HG03558 (cell line): ENCODE results near the gene CD96.
"Not testable (repeated sequence)": the region's sequence is repeated elsewhere in the genome, so short reads cannot be mapped to it uniquely, and the experiment has no call there.

Experiments used
- ATAC-seq: cut with Tn5 transposase; IDR thresholded peaks from one replicate; pipeline ENCODE4 v1.9.1; 2021; ENCODE audit warnings: moderate number of reproducible peaks; ENCODE audit not compliant: unreplicated experiment; ENCODE audit errors: extremely low read depth

The CD96 gene

DNA sequence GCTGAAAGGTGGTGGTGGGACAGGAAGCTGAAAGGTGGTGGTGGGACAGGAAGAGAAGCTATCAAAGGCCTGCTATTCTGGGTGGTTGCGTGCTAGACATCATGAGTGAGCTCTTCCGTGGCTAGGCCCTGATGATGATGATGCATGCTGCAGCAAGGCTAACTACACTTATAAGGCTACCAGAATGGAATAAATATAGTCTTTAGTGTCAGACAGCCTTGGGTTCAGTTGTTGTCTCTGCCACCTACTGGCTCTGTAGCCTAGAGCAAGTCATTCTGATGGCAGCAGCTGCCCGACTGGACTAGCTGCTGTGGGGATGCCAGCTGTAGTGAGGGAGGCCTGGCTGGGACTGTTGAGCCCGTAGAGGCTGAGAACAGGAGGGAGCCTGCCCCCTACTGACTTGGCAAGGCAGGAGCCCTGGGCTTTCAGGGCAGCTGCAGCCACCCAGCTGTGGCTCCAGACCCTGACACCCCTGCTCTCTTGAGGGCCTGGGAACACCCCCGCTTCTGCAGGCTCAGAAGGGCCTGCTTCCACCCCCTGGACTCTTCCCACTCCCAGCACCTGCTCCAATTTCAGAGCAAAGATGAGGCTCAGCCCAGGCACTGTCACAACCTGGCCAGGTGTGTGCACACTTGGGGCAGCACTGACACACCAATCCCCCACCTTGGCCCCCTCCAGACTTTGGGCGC, 74.6 kb downstream of the CD96 start:
- peak; percentile 78 for ATAC-seq

DNA sequence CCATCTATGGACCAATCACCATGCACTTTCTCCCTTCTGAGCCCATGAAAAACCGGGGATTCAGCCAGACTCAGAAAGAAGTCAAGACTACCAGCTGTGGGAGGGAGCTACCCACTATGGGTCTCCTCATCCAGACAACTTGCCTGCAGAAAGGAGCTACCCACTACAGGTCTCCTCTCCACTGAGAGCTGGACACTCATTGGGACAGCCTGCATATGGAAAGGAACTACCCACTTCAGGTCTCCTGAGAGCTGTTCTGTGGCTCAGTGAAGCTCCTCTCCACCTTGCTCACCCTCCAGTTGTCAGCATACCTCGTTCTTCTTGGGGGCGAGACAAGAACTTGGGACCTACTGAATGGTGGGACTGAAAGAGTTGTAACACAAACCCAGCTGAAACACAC, 75.4 kb downstream of the CD96 start:
- ATAC-seq = no peak

DNA sequence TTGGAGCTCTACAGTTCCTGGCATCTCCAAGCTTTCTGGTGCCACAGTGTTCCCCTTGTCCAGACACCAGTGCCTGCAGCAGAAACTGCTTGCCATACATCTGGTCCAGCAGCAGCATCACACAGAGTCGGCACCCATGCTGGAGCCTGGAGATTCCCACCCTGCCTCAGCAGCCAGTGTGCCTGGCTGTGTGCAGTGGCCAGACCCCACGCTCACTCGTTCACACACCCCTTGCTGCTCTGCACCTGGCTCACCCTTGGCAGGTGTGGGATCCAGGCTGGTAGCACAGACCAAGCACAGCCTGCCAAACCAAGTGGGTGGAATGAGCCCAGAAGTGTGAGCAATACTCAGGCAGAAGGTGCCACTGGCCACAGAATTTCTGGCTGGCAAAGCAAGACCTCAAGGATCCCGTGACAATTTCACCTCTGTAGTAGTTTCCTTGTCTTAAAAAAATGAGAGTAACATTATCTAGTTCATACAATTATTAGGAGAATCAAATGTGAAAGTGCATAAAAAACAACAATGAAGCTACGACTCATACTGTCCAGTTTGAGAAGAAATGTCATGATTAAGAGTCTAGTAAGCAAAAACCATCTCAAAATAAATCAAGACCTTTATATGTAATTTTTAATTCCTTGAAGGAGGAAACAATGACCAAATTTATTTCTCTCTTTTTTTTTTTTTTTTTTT, 76.1 kb downstream of the CD96 start:
- no peak for ATAC-seq

DNA sequence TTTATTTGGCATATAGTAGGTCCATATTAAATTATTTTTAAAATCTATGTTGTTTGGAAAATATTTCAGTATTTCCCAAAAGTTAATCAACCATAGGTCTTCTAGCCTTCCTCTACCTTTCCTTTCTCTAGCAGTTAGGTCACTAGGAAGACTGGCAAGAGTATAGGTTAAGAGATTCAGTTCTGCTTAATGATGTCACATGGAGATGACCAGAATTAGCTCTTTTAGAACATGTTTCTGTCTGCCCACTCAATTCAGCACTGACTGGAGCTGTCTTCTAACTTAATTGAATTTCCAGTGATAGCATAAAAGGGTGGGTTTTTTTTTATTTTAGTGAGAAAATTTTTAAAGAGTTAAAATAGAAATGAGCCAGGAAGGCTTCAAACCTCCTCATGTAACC, 76.9 kb downstream of the CD96 start:
- ATAC-seq = no peak

DNA sequence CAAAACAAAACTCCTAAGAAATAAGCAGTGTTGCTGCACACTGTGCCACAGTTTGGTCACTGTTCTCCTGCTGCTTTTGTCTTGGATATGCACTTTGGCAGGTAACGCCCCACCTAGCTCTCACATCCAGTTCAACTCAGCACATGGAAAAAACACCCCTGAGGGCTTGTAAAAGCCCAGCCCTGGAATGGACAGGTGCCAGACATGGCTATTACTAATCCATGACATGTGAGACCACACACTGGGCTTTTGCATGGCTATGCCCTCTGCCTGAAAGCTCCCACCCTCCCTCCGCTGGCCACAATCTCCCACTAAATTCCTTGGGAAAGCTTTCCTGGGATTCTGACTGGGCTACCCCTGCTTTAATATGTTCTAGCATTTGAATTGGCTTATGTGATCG, 77.8 kb downstream of the CD96 start:
- no peak for ATAC-seq

DNA sequence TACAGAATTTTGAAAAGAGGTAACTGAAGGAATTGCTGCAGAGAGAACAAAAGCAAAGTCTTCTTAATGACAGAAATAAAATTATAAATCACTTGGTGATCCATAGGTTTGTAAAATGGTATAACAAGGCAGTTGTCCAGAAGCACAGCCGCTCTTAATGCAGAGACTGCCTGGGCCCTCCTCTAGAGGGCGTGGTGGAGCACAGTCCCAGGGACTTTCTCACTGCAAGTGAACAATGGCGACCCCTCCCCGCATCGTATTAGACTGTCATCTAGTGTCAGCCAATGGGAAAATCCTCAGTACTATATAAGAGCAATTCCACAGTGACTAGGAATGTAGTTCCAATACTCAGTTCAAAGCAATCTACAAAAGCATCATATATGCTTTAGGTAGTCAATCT, 79.5 kb downstream of the CD96 start:
- no peak for ATAC-seq

DNA sequence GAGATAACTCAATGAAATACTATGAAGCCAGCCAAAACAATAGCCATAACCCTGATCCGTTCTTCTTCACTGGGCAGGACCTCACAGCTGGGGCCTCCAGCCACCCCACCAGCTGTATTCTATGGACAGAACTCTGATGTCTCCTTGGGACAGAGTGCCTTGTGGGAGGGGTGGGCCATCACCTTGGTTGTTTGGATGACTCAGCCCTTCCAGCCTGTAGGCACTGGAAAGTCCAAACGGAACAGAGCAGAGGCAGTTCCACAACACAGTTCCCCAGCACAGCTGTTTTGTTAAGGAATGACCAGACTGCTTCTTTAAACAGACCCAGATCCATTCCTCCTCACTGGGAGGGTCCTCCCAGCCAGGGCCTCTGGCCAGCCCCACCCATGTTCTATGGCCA, 85.1 kb downstream of the CD96 start:
- ATAC-seq = no peak

DNA sequence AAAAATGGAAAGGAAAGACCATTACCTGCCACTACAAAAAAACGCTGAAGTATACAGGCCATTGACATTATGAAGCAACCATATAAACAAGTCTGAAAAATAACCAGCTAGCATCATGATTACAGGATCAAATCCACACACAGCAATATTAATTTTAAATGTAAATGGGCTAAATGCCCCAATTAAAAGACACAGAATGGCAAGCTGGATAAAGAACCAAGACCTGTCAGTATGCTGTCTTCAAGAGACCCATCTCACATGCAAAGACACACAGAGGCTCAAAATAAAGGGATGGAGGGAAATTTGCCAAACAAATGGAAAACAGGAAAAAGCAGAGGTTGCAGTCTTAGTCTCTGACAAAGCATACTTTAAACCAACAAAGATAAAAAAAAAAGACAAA, 87.0 kb downstream of the CD96 start:
- not testable (repeated sequence) for ATAC-seq

DNA sequence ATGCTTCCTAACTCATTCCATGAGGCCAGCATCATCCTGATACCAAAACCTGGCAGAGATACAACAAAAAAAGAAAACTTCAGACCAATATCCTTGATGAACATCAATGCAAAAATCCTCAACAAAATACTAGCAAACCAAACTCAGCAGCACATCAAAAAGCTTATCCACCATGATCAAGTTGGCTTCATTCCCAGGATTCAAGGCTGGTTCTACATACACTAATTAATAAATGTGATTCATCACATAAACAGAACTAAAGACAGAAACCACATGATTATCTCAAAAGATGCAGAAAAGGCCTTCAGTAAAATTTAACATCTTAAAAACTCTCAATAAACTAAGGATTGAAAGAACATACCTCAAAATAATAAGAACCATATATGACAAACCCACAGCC, 88.6 kb downstream of the CD96 start:
- not testable (repeated sequence) for ATAC-seq

DNA sequence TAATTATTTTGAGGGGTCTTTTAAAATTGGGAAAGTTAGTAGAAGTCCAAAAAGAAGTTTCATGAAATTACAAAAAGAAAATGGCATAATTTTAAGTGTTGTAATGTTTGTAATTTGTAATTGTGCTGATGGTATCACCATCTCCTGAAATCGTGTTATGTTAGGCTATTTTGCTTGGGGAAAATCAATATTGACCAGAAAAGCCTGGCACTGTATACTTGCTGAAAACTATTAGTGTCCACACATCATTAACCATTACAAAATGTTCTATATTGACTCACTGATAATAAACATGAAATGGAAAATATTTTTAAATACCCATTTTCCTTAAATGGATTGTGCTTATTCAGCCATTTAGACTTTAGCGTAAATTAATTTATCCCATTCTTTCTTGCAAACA, 93.4 kb downstream of the CD96 start:
- no peak for ATAC-seq

DNA sequence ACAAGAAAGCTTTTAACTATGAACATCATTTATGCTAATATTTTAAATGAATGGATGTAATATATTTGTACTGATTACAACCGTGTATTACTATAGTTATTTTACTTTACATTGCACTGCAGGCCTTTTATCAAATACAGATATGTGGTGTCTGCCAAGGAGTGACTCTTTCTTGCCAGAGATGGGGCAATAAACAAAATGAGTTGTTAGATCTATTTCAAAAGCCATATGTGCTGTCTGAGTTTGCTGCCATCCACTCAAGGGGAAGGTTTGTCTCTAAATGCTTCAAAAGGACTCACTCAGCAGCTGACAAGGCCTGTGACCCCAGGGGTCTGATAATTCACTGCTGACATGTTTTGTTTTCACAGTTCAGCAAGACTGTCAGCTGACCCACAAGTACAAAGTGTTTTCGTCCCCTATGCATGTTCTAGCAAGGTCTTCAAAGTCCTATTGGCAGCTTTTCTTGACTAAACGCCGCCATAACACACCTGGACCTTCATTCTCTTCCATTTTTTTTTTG, 94.4 kb downstream of the CD96 start:
- ATAC-seq = no peak

DNA sequence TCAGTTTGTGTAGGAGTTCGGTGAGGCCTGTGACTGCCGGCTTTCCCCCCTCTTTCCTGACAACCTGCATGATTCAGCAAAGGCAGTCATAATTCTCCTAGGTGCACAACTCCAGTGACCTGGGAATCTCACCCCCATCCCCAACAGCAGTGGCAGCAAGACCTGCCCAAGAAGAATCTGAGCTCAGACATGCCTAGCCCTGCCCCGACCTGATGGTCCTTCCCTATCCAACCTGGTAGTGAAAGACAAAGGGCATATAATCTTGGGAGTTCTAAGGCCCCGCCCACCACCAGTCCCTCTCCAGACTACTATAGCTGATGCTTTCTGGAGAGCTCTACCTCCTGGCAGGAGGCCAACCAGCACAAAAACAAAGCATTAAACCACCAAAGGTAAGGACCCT, 97.3 kb downstream of the CD96 start:
- no peak for ATAC-seq

DNA sequence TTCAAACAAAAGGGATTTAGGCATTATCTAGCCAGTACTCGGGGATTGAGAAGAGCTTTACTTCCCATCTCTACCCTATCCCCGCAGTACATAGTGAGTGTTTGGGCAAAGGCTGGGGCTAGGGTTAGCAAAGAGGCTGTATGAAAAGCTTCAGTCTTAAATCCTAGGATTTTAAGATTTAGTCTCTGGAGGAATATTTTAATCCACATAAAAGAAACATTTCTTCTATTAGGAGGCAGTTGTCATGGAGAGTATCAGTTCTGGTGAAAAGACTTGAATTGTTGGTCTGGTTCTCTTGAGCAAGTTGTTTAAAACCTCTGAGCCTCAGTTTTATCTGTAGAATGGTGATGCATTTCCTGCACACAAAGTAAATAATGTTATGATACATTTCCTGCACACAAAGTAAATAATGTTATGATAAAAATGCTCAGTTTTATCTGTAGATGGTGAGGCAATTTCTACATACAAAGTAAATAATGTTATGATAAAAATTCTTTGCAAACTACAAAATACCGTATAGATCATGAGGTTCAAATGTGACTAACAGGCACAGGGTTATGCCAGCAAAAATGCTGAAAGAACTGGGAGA, 107.1 kb downstream of the CD96 start:
- ATAC-seq = no peak

DNA sequence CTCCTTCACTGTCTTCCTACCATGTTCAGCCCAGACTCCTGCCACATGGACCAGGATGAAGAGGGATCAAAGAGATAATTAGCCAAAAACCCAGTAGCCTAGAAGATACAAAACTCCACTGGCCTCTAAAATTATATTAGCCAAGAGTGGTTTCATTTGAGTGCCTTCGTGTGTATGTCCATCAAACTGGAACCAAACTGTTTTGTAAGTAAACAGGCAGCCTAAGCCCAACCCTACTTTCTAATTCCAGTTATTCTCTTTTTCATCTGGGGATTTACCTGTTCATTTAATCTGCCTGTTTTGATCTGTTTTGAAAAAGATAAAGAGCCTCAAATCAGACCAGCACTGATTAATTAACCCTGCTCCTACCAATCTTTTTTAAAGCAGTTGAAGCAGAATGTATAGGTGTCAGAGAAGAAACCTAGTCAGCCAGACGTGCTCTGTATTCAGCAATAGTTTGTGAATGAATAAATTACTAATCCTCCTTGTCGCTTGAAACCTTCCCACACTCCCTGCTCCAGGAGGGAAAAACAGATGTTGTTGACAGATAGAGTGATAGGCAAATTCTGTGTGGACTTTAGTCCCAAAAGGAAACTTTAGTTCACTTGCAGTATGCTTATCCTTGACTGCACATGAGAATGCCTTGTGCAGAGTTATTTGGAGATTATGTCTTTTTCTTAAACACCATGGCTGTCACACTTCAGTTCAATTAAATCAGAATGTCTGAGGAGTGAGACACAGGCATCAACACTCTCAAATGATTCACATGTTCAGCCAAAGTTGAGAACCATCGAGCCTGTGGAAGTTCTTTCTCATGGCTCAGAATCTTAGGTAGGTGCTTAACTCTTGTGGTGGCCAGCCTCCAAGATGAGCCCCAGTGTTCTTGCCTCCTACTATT, 108.6 kb downstream of the CD96 start:
- ATAC-seq = no peak

DNA sequence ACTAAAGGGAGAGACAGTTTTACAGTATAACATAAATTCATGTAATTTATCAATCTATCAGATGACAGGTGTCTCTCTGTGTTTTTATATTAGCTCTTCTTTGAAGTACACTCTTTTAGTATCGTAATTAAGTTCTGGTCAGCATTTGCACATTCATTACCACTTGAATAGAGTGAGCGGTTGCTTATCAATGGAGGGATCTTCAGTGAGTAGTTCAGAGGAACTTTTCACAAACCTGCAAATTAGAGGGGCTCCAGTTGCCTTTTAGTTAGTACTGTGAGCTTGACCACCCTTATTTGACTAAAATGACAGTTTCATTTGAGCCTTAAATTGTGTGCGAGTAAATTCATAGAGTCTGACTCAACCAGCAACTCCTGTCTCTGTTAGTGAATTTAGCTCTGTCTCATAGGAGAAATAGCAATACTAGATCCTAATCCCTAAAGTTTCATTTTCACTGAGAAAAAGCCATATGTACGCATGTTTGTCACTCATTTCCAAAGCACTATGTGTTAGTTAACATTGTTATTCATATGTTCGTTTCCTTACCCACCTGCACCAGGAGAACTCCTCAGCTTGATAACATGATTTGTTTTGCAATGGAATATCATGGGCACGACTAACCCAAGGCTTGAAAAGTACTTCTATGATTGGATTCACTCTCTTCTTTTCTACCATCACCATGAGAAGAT, 110.6 kb downstream of the CD96 start:
- no peak for ATAC-seq

DNA sequence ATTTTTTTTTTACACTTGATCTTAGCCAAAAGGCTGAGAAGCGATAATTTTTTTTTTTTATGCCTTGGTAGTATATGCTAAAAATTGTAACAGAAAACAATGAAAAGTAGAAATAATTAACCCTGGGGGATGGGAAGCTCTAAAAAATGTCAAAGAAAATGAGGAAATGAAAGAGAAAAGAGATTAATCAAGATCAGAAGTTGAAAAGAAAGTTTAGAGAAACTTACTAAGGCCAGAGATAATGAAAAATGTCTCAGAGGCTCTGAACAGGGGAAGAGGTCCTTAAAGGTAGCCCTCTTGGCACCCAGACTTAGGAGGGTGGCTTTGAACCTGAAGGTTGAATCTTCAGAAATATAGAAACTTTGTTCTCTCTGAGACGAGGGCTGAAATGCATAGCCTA, 111.8 kb downstream of the CD96 start:
- ATAC-seq = no peak

DNA sequence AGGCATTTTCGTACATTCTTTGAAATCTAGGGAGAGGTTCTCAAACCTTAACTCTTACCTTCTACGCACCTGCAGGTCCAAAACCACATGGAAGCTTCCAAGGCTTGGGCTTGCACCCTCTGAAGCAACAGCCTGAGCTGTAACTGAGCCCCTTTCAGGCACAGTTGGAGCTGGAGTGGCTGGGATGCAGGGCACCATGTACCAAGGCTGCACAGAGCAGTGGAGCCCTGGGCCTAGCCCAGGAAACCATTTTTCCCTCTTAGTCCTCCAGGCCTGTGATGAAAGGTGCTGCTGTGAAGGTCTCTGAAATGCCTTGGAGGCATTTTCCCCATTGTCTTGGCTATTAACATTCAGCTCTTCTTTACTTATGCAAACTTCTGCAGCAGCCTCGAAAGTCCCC, 120.0 kb downstream of the CD96 start:
- no peak for ATAC-seq

DNA sequence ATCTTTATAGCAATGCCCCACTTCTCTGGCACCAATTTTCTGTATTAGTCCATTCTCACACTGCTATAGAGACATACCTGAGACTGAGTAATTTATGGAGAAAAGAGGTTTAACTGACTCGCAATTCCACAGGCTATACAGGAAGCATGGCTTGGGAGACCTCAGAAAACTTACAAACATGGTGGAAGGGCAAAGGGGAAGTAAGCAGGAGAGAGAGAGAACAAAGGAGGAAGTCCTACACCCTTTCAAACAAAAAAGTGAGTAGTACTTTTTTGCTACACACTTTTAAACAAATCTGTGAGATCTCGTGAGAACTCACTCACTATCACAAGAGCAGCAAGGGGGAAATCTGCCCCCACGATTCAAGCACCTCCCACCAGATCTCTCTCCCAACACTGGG, 120.9 kb downstream of the CD96 start:
- no peak for ATAC-seq

DNA sequence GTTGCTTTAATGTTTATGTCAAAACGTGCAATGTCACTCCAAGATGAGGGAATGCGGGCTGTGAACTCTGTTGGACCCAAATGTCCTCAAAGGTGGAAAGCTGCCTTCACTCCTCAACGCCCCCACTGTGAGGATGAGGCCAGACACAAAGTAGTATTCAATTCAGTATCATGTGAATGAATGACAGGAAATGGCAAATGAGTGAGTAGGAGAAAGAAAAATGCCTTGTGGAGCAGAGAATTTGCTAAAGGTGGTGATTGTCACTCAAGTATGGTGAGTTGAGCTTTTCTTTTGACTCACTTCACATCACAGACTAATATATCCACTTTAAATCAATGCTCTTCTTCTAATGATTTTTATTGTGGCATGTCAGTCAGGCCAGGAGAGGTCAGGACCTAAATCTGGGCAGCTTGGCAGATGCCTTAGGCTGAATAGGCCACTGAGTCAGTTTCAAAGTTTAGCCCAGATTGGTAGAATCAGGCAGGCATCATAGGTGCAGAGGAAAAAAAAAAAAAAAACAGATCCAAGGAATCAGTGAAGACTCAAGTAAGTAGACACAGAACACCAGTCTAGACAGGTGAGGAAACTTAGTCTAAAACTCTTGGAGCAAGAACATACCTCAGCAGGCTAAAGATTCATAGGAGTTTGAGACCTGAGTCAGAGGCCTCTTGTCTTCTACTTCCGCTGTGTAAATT, 124.2 kb downstream of the CD96 start:
- no peak for ATAC-seq
